ENCODE data around the gene SEMA4G.

The SEMA4G gene

DNA sequence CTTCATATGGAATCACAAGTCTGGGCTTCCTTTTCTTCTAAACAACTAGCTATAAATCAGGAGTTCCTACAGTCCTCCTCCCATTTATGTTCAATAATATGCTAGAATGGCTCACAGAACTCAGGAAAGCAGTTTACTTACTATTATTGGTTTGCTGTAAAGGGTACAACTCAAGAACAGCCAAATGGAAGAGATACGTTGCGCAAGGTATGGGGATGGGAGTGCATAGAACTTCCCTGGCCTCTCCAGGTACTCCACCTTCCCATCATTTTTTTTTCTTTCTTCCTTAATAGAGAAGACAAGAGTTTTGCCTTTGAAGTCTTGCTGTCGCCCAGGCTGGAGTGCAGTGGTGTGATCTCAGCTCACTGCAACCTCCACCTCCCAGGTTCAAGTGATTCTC lies 27.1 kb upstream of the SEMA4G start:
- TF ChIP-seq, protein P1, sequence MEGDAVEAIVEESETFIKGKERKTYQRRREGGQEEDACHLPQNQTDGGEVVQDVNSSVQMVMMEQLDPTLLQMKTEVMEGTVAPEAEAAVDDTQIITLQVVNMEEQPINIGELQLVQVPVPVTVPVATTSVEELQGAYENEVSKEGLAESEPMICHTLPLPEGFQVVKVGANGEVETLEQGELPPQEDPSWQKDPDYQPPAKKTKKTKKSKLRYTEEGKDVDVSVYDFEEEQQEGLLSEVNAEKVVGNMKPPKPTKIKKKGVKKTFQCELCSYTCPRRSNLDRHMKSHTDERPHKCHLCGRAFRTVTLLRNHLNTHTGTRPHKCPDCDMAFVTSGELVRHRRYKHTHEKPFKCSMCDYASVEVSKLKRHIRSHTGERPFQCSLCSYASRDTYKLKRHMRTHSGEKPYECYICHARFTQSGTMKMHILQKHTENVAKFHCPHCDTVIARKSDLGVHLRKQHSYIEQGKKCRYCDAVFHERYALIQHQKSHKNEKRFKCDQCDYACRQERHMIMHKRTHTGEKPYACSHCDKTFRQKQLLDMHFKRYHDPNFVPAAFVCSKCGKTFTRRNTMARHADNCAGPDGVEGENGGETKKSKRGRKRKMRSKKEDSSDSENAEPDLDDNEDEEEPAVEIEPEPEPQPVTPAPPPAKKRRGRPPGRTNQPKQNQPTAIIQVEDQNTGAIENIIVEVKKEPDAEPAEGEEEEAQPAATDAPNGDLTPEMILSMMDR (IDR thresholded peaks at IDR 0.05; ENCODE audit: low read depth, low read length): no peak
- H3K4me3 ChIP-seq (ENCODE audit: low read depth, low read length): no peak overlapping the region

DNA sequence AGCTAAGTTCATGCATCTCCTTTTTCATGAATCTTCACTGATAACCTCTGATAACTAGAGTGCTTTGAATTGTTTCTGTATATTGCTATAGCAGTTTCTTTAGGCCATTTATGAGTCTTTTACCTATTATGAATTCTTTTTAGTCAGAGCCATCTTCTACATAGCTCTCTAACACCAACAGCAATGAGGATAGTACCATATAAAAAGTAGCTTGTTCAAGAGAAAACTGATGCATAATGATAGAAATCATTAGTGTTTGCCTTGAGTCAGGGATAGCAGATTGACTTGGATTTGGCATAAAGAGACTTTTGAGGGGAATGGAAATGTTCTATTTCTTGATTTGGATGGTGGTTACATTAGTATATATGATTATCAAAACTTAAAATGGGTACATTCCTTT lies 25.8 kb upstream of the SEMA4G start:
- no peak overlapping the region for H3K4me3 ChIP-seq (ENCODE audit: low read depth, low read length)
- TF ChIP-seq, protein P1 (IDR thresholded peaks at IDR 0.05; ENCODE audit: low read depth, low read length): no peak

DNA sequence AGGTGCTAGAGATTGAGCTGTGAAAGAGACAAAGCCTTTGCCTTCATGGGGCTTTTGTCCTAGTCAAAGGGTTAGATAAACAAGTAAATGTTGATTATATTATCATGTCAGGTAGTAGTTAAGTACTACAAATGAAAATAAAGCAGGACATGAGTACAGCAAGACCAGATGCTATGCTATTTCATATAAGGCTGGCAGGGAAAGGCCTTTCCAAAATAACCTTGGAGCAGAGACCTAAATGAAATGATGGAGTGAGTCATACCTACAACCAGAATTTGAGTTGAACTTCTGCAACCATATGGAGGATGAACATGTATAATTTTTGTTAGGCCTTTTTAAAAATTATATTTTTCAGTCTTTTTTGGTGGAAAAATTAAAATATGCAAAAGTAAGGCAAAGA lies 23.6 kb upstream of the SEMA4G start:
- no peak overlapping the region for H3K4me3 ChIP-seq (ENCODE audit: low read depth, low read length)
- TF ChIP-seq, protein P1 (IDR thresholded peaks at IDR 0.05; ENCODE audit: low read depth, low read length): no peak

DNA sequence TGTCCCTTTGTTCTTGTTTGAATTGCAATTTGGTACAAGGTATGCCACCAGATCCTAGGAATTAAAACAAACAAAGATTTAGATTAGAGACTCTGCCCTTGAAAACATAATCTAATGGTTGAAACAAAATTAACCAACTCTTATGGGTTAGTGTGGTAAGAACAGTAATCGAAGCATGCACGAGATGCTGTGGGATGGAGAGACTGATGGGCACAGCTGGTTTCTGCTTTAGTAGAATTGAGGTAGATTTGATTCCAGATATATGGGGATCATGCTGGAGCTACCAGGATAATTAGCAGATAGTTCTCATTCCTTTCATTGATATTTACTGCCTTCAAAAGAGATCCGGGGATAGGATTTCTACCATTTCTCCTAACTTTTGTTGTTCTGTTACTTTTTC lies 20.4 kb upstream of the SEMA4G start:
- TF ChIP-seq, protein P1 (IDR thresholded peaks at IDR 0.05; ENCODE audit: low read depth, low read length): no peak
- H3K4me3 ChIP-seq (ENCODE audit: low read depth, low read length): no peak overlapping the region

DNA sequence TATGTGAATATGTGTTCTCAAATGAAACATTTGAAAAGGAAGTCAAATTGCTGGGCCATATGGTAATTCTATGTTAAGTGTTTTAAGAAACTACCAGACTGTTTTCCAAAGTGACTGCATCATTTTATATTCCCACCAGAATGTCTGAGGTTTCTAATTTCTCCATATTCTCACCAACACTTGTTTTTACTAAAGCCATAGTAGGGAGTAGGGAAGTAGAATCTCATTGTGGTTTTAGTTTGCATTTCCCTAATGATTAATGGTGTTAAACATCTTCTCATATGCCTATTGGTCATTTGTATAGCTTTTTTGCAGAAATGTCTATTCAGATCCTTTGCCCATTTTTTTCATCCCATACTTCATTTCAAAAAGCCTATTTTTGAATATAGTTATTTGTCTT lies 9.1 kb upstream of the SEMA4G start:
- no peak overlapping the region for H3K4me3 ChIP-seq (ENCODE audit: low read depth, low read length)
- TF ChIP-seq, protein P1 (IDR thresholded peaks at IDR 0.05; ENCODE audit: low read depth, low read length): no peak

DNA sequence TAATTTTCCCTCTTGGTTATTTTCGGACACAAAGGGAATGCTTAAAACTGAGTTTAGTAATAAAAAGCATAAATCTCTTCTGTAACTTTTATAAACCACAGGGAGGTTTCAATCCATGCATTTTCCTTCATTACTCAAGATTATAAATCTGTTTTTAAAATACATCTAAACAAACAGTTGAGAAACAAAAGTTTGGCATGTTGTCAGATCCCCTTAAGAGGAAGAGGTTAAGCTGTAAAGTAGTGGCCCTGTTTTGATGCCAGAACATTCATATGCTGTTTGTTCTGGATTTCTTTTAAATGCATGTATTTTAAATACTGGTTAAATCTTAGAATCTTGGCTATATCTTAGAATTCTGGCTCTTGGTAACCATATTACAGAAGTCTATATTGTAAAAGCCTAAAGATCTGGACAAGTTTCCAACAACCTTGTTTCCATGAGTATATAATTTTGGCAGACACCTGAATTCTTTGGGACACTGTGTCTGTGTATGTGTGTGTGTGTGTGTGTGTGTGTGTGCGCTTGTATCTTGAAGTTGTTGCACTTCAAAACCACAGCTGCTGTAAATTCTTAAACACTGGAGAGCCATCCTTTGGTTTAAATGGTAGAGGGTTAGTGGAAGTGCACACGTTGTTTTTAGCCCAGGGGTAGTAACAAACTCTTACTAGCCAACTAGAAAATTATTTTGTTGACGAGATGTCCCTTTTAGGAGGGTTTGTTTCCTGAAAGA lies 6.8 kb upstream of the SEMA4G start:
- TF ChIP-seq, protein P1 (IDR thresholded peaks at IDR 0.05; ENCODE audit: low read depth, low read length): no peak

DNA sequence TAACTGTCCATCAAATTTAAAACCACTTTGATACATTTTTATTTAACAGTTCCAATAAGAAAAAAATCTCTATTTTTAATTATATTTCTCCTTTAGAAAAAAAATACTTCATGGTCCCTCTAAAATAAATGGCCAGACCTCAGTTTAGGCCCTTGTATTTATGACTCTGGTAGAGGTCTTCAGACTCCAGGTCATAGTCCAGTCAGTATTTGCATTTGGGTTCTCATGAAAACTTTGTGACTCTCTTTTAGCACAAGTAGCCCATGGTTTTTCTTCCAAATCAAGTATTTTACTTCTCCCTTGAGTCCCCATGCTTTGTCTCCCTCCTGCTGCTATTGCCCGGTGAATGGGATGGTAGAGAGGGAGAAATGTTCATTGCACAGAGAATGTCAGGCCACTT lies 5.5 kb upstream of the SEMA4G start:
- no peak overlapping the region for H3K4me3 ChIP-seq (ENCODE audit: low read depth, low read length)
- TF ChIP-seq, protein P1 (IDR thresholded peaks at IDR 0.05; ENCODE audit: low read depth, low read length): no peak

More for the DNA sequence above, 6.8 kb upstream of the SEMA4G start:
- no peak overlapping the region for H3K4me3 ChIP-seq (ENCODE audit: low read depth, low read length)
